ENCODE results near the gene TNC.

TNC gene

DNA sequence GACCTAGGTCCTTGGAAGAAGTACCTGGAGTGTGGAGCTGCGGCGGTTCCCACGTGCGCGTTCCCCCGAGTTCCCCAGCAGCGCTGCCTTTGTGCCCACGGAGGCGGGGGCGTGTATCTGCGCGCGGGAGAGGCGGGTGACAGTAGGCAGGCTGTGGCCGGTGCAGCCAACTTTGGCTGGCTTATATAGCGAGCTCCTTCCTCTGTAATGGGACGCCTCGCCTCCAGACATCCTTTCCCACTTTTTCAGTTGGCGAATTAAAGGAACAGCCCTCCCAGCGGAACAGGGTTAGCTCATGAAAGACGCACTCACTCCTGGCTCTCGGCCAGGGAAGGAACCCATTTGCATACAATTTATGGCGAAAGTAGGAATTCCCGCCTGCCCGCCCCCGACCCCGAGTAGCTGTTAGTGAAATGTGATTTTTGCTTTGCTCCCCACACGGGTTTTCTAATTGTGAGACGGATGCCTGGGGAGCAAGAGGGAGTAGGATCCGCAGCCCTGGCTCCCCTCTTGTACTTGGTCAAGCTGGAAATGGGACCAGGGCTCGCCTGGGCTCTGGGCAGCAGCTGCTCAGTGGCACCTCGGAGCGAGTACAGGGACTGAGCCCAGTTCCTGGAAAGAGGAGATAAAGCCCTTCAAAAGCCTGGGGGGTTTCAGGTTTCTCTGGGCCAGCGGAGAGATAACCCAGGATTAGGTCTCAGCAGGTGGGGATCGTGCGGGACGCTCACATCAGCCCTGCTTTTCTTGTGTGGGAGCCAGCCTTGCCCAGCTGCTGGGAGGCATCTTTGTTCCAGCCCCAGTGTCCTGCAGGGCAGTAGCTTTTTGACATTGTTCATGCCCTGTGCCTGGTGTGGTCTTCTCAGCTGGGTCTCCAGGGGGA is at the start of gene TNC:
Gene TNC, minus strand, starts transcription at position 159 of the 880 bp plus-strand sequence. CDS start 27,139 bp downstream, outside the sequence.
- DNase-seq (ENCODE audit: low spot score), result no peak

DNA sequence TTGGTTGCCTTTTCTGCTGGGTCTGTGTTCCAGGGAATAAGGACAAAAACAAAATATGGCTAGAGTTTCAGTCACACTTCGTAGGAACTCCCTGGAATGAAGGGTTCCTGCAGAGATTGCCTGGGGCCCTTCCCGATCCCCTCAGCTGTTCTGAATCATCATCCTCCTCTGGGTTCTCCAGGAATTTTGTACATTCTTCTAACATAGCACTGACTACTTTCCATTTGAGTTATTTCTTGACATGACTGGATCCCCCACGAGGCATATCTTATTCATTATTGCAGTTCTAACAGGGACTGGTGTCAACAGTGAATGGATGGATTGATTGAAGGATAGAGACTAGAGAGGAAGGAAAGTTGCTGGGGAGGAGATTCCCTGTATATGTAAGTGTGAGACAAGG is 49.2 kb upstream of the TNC start:
- no peak for DNase-seq (ENCODE audit: low spot score)

DNA sequence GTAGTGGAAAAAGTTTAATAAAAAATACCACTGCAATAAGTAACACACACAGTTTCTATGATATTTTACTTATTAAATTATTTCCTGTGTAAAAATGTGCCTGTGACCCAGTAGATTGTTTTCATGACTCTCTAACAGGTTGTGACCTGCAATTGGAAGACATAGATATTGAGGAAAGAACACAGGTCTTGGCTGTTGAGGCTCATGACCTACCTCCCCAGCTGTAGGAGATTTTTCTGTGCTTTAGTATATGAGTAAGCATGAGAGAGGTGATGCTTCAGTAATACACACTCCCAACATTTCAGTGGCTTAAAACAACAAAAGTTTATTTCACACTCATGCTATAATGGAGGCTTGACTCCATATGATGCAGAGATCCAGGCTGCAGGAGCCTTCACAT is 47.3 kb upstream of the TNC start:
- DNase-seq (ENCODE audit: low spot score), result no peak

DNA sequence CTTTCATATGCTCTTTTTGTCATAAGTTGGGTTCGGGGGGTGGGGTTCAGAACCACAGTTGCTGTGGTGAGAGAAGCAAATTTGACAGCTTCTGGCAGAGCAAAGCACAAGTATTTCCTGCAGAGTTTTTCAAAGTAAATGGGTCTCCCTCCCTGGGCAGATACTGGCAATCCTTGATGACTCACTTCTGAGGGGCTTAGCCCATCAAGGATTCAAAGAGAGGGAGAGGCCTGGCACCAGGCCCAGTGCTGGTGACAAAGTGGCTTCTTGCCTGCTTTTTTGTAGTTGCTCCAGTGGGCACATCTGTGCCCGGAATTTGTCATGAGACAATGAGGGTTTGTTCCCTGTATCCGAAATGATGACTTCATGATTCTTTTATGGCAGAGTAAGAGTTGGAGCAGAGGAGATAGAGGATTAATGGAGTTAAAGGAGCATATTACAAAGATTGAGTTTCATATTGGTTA is 46.6 kb upstream of the TNC start:
- no peak for DNase-seq (ENCODE audit: low spot score)

DNA sequence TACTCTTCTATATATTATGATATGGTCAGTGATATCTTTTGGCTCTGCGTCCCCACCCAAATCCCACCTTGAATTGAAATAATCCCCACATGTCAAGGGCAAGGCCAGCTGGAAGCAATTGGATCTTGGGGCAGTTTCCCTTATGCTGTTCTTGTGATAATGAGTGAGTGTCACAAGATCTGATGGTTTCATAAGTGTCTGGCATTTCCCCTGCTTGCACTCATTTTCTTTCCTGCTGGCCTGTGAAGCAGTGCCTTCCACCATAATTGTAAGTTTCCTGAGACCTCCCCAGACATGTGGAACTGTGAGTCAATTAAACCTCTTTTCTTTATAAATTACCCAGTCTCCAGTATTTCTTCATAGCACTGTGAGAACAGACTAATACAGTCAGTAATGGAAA is 45.0 kb upstream of the TNC start:
- no peak for DNase-seq (ENCODE audit: low spot score)

DNA sequence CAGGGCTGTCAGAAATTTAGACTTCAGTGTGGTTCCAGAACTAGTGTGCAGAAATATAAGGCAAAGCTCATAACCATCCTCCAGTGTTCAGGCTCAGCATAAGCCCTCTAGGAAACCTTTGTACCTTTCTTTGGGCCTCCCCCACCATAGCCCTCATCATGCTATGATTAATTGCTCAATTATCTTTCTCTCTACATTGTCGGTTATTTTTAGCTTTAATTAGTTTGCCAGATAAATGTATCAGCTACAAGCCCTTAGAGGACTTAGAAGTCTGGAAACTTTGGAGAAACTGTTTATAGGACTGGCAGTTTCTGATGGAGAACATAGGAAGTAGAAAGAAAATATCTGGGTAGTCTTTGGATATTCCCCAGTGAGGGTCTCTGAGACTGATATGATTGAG is 43.5 kb upstream of the TNC start:
- DNase-seq (ENCODE audit: low spot score), result no peak

DNA sequence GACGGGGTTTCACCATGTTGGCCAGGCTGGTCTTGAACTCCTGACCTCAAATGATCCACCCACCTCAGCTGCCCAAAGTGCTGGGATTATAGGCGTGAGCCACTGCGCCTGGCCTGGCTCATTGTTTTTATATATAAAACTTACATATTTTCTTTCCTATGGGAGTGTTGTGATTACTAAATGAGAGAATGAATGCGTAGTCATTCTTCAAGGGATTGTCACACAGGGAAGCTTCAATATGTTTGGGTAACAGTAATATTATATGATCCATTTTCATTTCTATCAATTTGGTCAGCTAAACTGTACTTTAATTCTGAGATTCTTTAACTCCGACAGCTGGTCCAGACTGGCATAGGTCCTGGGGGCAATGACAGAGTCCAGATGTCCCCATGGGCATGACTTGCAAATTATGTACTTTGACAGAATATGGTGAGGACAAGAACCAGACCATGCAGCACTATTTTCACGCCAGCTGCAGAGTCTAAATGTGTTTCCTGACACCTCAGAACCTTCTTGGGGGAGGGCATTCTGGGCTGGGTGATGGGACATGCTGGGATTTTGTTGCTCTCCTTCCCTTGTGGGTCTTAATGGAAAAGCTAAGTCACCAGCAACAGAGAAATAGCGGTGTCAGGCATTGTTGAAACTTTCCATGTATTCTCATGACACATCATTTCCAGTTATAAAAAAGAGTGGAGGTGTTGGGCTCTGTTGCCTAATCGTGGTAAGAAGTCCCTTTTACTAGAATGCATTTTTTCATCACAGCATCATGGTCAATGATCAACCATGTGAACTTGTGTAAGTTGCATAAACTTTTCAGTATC is 40.9 kb upstream of the TNC start:
- no peak for DNase-seq (ENCODE audit: low spot score)

DNA sequence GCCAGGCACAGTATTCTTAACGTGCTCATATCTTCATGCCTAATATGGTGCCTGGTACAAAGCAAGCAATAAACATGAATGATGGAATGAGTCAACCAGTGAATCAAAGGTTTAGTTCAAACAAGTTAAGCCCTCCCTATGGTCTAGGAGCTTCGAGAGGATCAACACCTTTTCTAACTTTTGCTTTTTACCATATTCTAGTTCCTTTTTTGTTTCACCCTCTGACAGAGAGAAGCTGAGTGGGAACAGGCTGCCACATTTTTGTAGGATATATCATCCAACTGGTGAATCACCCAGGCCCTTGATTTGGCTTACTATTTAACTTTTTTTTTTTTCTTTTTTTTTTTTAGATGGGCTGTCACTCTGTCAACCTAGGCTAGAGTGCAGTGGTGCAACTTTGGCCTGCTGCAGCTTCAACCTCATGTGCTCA is 39.3 kb upstream of the TNC start:
- DNase-seq (ENCODE audit: low spot score), result no peak

DNA sequence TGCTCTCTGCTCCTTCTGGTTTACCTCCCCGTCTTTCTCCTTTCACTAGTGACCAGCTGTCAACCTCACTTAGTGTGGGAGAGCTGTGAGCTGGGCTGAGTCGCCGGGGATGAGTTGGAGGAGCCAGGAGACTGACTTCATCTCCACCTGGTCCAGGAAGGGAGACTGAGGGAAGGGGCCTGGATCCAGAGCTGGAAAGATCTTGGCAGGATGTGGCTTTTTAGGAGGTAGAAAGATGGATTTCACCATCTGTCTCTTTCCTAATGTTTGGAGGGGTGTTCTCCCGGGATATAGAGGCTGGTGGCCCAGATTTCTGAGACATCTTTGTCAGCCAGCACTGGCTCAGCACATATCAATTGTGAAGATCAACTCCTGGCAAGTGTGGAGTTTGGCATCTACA is 37.1 kb upstream of the TNC start:
- no peak for DNase-seq (ENCODE audit: low spot score)

DNA sequence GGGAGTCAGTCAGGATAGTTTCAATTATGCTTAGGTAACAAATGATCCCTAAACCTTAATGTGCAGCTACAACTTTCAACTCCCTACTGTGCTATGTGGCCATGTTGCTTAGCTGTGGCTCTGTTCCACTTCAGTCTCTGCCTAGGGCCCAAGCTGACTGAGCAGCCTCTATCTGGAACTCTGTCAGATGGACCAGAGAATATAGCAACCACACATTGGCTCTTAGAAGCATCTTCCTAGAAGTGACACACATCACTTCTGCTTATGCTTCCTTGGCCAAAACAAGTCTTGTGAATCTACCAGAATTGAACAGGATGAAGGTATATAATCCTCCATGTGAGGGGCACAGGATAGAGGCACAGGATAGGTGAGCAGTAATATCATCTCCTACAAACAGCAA is 36.7 kb upstream of the TNC start:
- no peak for DNase-seq (ENCODE audit: low spot score)

DNA sequence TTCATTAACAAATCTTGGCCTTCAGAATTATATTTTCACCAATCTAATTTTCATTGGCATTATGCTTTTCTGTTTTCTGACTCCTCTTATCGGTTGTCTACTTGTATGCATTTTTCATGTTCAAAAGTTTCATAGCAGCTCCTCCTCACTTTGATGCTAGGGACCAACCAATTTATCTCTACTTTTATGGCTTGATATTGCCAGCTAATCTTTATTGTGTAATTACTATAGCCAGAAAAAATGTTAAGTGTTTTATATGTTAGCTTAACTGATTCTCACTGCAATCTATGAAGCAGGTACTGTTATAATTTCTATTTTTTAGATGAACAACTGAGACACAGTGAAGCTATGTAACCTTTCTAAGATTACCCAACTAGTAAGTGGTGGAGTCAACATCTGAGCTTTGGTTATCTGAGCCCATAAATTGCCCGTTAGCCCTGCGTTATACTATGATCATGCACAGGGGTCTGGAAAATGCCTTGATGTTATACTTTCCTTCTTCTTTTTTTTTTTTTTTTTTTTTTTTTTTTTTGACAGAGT is 34.4 kb upstream of the TNC start:
- DNase-seq (ENCODE audit: low spot score), result no peak

DNA sequence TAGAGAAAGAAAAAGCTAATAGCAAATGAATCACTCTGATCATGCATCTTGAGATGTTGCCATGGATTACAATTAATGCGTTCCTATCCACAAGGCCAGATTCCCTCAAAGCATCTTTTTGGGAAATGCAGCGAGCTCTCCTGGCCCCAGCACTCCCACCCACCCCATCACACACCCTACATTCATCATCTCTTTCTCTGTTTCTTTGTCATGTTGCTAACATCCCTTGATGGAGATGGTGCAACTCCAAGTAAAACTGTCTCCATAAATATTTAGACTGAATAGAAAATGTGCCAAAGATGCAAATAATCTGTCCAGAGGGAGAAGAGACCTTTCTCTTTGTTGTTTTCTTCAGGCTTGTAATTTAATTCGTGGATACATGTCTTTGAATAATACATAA is 30.8 kb upstream of the TNC start:
- DNase-seq (ENCODE audit: low spot score), result no peak

DNA sequence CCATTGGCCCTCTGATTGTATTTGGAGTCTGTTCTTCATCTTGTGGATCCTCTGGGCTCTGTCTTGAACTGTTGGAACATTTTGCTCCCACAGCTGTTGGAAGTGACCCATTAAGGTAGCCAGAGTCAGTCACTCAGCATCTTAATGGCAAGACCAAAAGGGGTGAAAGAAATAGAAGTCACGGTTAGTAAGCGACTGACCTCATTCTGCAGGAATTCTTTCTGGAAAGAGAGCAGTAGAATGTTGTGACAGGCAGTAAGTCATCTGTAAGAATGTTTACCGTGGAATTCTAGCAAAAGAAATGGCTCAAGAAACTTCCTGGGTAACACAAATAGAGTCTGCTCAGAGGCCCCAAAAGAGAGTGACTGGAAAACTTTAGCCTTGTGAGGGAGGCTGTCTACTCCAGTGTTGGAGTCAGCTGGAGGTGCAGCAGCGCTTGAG is 28.6 kb upstream of the TNC start:
- DNase-seq (ENCODE audit: low spot score), result no peak

DNA sequence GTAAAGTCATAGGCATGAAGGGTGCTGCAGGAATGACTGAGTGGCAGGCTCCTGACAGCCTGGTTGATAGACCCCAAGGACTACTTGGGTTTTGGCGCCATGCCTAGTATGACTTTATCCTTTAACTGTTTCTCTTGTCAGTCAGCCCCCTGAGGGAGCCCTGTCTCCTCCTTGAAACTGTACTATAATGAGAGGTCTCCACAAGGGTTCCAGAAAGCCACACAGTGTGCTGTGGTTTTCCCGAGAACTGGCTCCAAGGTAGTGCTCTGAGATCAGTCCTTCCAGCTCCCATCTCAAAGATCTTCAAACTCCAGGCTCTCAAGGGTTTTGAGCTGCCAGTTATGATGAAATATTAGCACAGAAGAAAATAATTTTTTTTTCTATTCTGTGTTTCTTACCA is 26.7 kb upstream of the TNC start:
- DNase-seq (ENCODE audit: low spot score), result no peak

DNA sequence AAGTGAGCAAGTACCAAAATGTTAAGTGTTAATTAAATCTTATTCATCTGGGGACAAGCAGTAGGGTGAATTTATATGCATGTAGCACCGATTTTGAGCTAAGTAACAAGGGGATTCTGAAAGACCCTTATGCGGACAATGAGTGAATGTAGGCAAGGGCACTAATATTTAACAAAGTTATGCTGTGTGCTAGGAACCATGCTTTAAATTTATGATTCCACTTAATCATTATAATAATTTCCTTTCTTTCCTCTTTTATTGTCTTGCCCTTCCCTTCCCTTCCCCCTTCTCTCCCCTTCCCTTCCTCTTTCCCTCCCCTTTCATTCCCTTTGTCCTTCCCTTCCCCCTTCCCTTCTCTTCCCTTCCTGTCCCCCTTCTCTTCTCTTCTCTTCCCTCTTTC is 25.7 kb upstream of the TNC start:
- DNase-seq (ENCODE audit: low spot score), result no peak

DNA sequence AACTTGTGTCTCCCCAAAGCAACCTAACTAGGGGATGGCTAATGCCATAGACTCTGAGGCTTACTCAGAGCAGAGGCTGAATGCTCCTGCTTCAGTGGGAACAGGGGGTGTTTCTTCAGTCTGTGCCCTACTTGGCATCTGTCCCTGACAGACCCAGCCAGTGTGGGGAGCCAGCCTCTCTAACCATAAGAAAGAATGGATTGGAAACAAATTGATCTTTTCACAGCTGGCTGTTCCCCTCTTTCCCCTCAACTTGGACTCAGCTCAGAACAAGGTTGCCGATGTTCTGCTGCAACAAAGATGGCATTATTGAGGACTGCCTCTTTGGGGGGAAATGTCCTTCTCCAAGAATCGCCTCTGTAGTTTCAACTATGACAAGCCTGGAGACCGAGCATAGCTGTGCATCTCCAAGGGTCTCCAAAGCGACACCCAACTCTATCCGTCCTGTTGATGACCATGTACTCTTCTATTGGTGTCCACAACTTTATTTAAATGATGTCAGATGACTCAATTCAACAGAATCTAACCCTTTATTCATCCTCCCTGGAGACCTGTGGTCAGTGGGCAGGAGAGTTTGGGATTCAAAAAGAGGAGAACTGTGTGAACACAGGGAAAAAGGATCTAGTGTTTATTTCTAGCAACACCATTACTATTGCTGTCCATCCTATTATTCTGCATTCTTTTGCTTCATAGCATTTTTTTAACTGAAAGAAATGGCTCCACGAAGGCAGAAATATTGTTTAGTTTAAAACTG is 24.7 kb upstream of the TNC start:
- DNase-seq (ENCODE audit: low spot score), result no peak

DNA sequence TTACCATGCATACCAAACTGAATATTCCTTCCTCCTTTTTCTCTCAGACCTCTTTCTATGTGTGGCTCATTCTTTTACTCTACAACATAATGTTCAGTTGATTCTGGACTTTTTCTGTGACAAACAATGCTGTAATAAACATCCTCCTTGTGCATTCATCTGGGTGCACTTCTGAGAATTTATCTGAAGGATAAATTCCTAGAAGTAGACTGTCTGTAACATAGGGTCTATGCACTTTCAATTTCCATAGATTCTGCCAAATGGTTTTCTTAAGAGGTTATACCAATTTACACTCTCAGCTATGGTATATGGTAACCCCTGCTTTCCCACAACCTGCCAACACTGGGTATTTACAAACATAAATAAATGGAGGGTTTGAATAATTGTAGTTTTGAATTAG is 24.1 kb upstream of the TNC start:
- DNase-seq (ENCODE audit: low spot score), result no peak

DNA sequence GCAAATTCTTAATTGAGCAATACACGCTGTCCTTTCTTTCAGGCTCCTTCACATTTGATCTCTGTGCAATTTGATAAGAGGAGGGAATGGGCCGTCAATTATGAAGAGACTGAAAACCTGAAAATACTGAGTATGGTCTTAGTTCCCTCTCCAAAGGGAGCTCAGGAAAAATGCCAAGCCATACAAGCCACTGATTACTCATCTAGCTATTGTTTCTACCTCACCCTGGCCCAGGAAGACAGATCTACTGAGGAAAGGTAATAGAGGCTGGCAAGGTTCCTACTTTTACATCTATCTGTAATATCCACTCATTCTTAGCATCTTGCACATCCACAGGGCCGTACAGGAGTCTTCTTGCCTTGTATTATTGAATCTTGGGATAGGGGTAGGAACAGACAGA is 23.7 kb upstream of the TNC start:
- no peak for DNase-seq (ENCODE audit: low spot score)

DNA sequence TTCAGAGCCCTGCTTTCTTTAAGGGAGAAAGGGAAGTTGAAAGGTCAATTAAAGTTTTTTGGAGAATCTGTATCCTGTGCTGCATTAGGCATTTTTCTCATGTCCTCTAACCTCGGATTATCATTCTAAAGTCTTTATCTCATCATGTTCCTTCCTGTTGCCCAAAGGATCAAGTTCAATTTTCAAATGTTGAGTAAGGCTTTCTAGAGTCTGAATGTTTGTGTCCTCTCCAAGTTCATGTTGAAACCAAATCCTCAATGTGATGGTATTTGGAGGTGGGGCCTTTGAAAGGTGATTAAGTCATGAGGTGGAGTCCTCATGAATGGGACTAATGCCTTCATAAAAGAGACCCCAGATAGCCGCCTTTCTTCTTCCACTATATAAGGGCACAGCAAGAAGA is 20.2 kb upstream of the TNC start:
- DNase-seq (ENCODE audit: low spot score), result no peak

DNA sequence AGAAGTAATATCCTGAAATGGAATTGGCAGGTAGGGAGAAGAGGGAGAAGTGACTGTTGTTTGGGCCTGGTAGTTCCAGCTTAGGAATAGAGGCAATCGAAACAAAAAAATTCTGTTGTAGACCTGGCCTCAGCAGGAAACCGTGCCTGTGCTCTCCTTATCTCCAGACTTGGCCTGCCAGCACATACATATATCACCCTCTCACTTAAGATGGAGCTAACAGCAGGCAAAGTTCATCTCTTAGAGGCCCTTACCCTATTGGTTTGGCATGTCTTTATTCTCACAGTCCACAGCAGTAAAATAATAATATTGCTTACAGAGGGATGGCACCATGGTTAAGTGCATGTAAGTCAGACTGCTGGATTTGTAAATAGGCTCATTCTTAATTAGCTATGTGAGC is 19.6 kb upstream of the TNC start:
- DNase-seq (ENCODE audit: low spot score), result no peak

DNA sequence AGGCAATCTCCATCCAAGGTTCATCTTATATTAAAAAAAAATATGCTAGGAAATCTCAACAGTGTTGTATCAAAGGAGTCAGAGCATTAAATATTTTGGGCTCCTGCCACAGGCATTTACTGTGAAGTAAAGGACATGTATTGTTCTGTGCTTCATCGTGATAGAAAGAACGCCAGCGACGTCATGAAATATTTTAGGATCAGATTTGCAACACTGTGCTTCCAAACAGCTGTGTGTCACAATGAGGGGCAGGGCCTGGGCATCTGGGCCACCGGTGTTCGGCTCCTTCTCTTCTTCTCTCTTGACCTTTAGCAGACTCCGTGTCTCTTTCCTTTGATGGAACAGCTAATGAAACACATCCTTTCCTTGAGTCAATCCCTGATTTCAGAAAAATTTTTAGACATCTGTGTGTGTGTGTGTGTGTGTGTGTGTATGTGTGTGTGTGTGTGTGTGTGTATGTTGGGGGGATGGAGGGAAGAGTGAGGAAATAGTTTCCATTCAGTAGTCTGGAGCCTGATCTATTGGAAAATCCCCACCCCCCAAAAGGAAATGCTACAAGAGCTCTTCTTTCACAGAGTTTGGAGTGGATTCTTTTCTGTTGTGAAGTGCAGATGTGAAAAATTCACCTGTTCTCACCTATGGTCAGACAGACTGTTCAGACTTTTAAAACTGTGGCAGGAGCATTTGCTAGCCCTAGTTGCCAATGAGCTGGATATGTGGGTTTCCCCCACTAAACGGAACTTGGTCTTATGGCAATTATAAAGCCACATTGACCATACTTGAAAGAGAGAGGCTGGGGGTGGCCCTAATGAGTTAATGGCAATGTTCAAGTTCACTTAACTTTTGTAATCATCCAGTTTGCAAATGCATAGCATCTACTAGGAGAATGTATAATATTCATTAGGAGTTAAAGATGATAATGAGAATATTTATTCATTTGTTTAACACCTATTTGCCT is 18.1 kb upstream of the TNC start:
- DNase-seq (ENCODE audit: low spot score), result no peak

All from activated CD4-positive, alpha-beta T cell treated with anti-CD3 and anti-CD28 coated beads, Interleukin-2, Interleukin-4, amounts not matched to agents 100 ng/mL and 50 ng/mL, durations not matched to agents 16 hours and 8 hours (primary cell).